ENCODE data around the gene HAND1. TPM values are rescaled to one million over a fixed set of nuclear protein-coding genes. Genes with fewer than 3 reads are reported as not detected.

HAND1 gene
- total and polyA plus RNA-seq, 5 donors: 1.8 to 9.2 (median 2.7) TPM

DNA sequence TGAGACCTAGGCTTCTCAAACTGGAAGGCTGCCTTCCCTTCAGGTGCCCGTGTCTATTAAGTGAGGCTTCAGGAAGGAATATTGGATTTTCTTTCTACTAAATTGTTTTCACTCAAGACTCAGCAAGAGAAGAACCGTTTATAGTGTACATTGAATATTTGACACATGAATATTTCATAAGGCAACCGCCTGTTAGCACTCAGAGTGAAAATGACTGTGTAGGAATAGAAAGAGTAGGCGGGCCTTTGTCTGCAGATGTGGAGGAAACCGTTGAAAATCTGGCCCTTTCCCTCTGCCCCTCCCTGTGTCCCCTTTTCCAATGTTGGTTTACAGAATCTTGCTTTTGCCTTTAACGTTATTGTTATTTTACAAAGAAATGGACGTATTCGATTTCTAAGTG, 26.1 kb downstream of the HAND1 start:
- WGBS: 89% methylated on average over 8 of the region's 8 CpGs
- no peaks in the 10 kb centered on the region for H3K9me3 ChIP-seq (ENCODE audit: control insufficient read depth, low read length)

DNA sequence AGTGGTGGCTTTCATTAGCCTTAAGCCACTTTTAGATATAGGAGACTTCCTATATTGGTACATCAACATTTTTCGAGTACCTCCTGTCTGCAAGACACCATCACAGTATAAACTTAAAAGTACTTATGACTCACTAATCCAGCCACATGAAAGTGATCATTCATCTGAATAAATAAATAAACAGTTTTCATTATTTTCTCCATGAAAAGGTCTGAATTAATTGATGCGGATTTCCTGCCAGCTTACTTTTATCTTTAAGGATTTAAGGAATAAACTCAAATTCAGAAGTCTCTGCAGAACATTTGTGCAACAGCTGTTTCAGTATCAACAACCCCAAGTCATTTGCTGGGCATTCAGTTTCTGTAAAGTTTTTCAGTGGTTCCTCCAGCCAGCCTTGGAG, 28.2 kb downstream of the HAND1 start:
- no peak for DNase-seq
- no peak for ATAC-seq
- no peaks in the 10 kb centered on the region for H3K9me3 ChIP-seq (ENCODE audit: control insufficient read depth, low read length)
- intact Hi-C loops (cut with DNase I): no loop called here
- H3K4me1 ChIP-seq (ENCODE audit: control insufficient read depth, insufficient read depth, low read length): peaks cover 4% of the 10 kb centered on the region
- no peak overlapping the region for H3K27ac ChIP-seq (ENCODE audit: low read length)
- no peaks in the 10 kb centered on the region for H3K27me3 ChIP-seq (ENCODE audit: control insufficient read depth, insufficient read depth)
- 95% methylated on average over 2 of the region's 2 CpGs for WGBS
- no peak overlapping the region for H3K4me3 ChIP-seq (ENCODE audit: low read length)

More for the DNA sequence above, 26.1 kb downstream of the HAND1 start:
- intact Hi-C loops (cut with DNase I): no loop called here
- Histone ChIP-seq H3K27me3 (ENCODE audit: control insufficient read depth, insufficient read depth) (no peaks in the 10 kb centered on the region), H3K27ac (ENCODE audit: low read length) (no peak overlapping the region), H3K4me3 (ENCODE audit: low read length) (no peak overlapping the region), H3K4me1 (ENCODE audit: control insufficient read depth, insufficient read depth, low read length) (peaks cover 4% of the 10 kb centered on the region)
- ATAC-seq: no peak
- no peak for DNase-seq

DNA sequence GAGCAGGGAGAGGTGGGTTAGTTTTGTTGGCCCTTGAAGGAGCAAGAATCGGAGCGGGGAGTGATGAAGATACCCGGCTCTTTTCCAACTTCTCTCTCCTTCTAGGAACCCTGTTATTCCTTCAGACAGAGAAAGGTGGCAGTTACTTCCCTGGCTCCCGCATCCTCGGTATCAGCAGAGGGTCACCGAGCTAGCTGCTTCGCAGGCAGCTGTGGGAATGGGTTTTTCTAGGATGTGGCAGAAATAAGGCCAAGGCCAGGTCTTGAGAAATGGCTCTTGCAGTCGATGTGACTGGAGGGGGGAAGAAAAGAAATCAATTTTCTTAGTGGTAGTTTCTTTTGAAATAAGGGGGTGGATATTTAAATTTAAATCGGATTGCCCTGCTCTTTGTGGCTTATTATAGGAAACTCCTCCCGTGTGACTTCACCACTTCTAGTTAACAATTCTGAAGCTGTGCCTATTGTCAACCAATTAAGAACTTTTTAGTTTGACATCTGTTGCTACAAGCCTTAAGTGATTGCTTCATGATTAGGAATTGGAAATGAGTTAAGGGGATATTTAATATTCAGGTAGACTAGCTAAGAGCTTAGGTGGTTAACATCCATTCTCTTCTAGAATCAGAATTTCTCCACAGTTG, 30.8 kb downstream of the HAND1 start:
- no peaks in the 10 kb centered on the region for H3K27me3 ChIP-seq (ENCODE audit: control insufficient read depth, insufficient read depth)
- no peak for ATAC-seq
- peaks cover 4% of the 10 kb centered on the region for H3K4me1 ChIP-seq (ENCODE audit: control insufficient read depth, insufficient read depth, low read length)
- peak overlapping the region; percentile 25 for H3K27ac ChIP-seq (ENCODE audit: low read length)
- intact Hi-C loops (cut with DNase I): no loop called here
- peak overlapping the region; percentile 96 for H3K4me3 ChIP-seq (ENCODE audit: low read length)
- WGBS: 4% methylated on average over 10 of the region's 10 CpGs
- DNase-seq: no peak
- H3K9me3 ChIP-seq (ENCODE audit: control insufficient read depth, low read length): no peaks in the 10 kb centered on the region

DNA sequence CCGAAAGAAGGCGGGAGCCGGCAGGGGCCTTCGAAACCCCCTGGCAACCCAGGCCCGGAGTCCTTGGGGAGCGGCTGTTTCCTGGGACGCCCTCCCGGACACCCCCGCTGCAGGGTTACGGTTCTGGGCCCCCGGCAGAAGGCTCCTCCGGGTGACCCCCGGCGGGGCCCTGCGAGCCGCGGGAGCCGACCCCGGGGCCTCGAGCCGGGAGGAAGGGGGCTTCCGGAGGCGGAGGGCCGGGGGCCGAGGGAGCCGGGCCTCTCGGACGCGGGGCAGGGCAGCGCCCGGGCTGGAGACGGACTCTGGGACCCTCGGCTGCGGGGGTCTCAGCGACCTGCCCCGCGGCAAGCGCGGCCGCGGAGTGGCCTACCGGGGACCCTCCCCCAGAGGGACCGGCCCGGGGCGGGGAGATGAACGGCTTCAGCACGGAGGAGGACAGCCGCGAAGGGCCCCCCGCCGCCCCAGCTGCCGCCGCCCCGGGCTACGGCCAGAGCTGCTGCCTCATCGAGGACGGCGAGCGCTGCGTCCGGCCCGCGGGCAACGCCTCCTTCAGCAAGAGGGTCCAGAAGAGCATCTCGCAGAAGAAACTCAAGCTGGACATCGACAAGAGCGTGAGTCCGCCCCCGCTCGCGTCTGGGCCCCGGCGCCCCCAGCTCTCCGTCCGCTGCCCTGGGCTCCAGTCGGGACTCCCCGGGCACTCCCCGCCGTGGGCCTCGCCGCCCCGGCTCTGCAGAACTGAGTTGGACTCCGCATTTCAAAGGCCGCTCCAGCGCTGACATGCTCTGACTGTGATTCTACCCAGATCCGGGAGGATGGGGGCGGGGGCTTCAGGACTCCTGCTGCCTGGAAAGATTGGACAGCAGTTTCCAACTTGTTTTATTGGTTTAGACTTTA, 31.6 kb downstream of the HAND1 start:
- Histone ChIP-seq H3K27me3 (ENCODE audit: control insufficient read depth, insufficient read depth) (no peaks in the 10 kb centered on the region), H3K27ac (ENCODE audit: low read length) (peak overlapping the region; percentile 38), H3K9me3 (ENCODE audit: control insufficient read depth, low read length) (no peaks in the 10 kb centered on the region), H3K4me1 (ENCODE audit: control insufficient read depth, insufficient read depth, low read length) (peaks cover 4% of the 10 kb centered on the region), H3K4me3 (ENCODE audit: low read length) (peak overlapping the region; percentile 96)
- DNase-seq (peak; percentile 61 to 80 (median 80)), ATAC-seq (peak; percentile 35 to 47)
- intact Hi-C loops (cut with DNase I): no loop called here
- under 1% methylated on average over 87 of the region's 87 CpGs for WGBS

DNA sequence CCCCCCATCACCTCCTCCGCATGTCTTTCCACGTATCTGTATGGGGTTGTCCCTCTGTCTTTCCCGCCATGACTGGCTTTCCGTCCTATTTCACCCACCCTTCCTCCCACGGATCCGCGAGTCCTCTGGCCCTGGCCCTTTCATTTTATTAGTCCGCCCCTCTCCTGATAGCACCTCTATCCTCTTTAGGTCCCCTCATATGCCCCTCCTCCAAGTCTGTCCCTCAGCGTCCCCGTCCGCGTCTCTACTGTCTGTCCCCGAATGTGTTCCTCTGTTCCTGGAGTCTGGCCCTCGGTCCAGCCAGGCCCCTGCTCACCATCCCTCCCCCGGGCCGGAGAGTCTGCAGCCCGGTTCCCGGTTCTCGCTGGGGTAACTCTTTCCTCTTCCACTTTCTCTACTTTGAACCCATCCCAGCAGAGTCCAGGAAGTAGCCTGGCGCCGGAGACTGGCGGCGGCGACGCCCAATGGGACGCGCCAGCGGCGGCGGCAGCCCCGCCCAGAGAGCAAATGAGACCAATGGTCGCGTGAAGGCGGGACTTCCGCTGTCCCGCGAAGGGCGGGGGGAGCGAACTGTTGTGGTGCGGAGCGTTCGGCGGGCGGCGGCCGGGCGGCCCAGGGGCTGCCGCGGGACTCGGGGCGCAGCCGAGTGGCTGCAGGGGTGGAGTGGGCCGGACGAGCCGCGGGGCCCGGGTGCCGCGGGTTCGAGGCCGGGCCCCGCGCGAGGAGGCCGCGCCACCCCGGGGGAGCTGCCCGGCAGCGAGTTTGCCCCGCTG, 32.4 kb downstream of the HAND1 start, which contains the start of gene SAP30L:
SAP30L (plus strand) TSS at position 576 of the 773 bp plus-strand sequence. CDS start 608 bp downstream, outside the sequence.
- intact Hi-C loops (cut with DNase I): no loop called here
- peak within 1 kb of the TSS; percentile 96 for H3K4me3 ChIP-seq (ENCODE audit: low read length)
- H3K4me1 ChIP-seq (ENCODE audit: control insufficient read depth, insufficient read depth, low read length): peaks cover 4% of the 10 kb centered on the region
- H3K27me3 ChIP-seq (ENCODE audit: control insufficient read depth, insufficient read depth): no peaks in the 10 kb centered on the region
- H3K27ac ChIP-seq (ENCODE audit: low read length): peak within 1 kb of the TSS; percentile 39
- peak; percentile 96 to 99 (median 98) for DNase-seq
- ATAC-seq: peak; percentile 99
- no peaks in the 10 kb centered on the region for H3K9me3 ChIP-seq (ENCODE audit: control insufficient read depth, low read length)
- under 1% methylated on average over 70 of the region's 70 CpGs for WGBS

DNA sequence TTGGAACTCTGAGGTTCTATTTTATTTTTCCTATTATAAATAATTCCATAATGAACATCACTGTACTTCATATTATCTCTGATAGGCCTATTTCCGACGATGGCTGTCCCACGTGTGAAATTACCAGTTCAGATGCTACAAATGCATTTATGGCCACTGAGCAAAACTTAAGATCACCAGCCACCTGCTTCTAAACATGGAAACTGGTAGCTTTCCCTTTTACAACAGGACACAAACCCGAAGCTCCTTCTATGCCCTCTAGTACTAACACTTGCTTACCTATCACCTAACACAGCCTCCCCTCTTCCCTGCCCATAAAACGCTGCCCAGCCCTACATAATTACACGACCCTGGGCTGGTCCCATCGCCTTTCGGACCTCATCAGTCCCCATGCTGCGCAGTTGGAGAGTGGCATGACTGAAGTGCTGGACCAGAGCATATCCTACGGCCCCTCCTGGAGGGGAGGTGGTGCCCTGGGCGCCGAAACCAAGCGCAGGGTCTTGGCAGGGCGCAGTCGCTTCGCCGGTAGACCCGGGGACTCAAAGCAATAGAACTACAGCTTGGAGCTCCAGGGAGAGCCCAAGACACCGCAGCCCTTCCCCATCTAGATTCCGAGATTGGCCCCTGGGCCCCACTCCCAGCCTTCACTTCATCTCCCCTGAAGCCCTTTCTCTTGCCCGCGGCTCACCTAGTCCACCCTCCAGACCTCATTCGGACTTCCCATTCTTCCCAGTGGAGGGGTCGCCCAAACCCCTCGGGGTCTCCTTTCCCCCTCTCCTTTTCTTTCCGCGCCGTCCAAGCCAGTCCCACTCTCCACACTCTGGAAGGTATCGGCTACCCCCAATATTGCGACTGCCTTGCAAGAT, 33.2 kb downstream of the HAND1 start:
- Histone ChIP-seq H3K9me3 (ENCODE audit: control insufficient read depth, low read length) (no peaks in the 10 kb centered on the region), H3K4me1 (ENCODE audit: control insufficient read depth, insufficient read depth, low read length) (peaks cover 4% of the 10 kb centered on the region), H3K4me3 (ENCODE audit: low read length) (peak overlapping the region; percentile 96), H3K27ac (ENCODE audit: low read length) (peak overlapping the region; percentile 39), H3K27me3 (ENCODE audit: control insufficient read depth, insufficient read depth) (no peaks in the 10 kb centered on the region)
- peak in 1 of 3 donors; percentile 49 for DNase-seq
- intact Hi-C loops (cut with DNase I): no loop called here
- 4% methylated on average over 30 of the region's 30 CpGs for WGBS
- peak; percentile 2 to 4 for ATAC-seq

DNA sequence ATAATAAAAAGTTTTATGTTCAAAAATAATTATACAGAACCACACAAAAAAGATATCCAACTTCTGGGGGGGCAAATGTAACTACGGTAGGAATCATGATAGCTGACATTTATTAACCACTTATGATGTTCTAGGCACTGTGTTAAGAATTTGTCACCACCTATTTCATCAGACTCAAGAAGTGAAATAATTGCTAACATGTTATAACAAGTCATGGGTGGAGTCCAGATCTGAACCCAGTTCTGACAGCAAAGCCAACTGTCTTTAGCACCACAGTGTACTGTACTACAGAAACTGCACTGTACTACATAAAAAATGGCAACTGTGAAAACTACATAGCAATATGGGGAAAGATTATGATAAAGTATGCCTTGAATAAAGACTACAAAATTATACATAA, 35.2 kb downstream of the HAND1 start:
- no peak overlapping the region for H3K4me3 ChIP-seq (ENCODE audit: low read length)
- no peak overlapping the region for H3K27ac ChIP-seq (ENCODE audit: low read length)
- WGBS: 93% methylated on average over 1 of the region's 1 CpG
- no peak for DNase-seq
- no peaks in the 10 kb centered on the region for H3K27me3 ChIP-seq (ENCODE audit: control insufficient read depth, insufficient read depth)
- intact Hi-C loops (cut with DNase I): no loop called here
- no peak for ATAC-seq
- H3K9me3 ChIP-seq (ENCODE audit: control insufficient read depth, low read length): no peaks in the 10 kb centered on the region
- H3K4me1 ChIP-seq (ENCODE audit: control insufficient read depth, insufficient read depth, low read length): peaks cover 2% of the 10 kb centered on the region

DNA sequence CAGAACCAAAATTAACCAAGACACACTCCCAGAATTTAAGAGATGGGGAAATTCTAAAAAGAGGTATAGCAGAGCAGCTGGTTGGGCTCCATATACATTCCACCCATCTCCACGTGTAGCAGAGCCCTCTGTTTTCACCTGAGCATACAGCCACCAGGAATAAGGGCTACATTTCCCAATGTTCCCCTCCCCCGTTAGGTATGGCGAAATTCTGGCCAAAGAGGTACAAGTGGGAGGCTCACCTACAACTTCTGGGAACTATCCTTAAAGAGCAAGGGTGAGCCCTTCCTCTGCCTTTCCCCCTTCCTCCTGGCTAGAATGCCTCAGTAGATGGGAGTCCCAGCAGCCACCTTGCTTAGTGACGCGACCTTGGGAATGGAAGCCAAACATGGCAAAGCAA, 37.5 kb downstream of the HAND1 start:
- intact Hi-C loops (cut with DNase I): no loop called here
- no peak for ATAC-seq
- WGBS: 90% methylated on average over 5 of the region's 5 CpGs
- H3K27ac ChIP-seq (ENCODE audit: low read length): no peak overlapping the region
- DNase-seq: no peak
- H3K4me3 ChIP-seq (ENCODE audit: low read length): no peak overlapping the region
- no peaks in the 10 kb centered on the region for H3K27me3 ChIP-seq (ENCODE audit: control insufficient read depth, insufficient read depth)
- no peaks in the 10 kb centered on the region for H3K9me3 ChIP-seq (ENCODE audit: control insufficient read depth, low read length)
- H3K4me1 ChIP-seq (ENCODE audit: control insufficient read depth, insufficient read depth, low read length): no peaks in the 10 kb centered on the region

DNA sequence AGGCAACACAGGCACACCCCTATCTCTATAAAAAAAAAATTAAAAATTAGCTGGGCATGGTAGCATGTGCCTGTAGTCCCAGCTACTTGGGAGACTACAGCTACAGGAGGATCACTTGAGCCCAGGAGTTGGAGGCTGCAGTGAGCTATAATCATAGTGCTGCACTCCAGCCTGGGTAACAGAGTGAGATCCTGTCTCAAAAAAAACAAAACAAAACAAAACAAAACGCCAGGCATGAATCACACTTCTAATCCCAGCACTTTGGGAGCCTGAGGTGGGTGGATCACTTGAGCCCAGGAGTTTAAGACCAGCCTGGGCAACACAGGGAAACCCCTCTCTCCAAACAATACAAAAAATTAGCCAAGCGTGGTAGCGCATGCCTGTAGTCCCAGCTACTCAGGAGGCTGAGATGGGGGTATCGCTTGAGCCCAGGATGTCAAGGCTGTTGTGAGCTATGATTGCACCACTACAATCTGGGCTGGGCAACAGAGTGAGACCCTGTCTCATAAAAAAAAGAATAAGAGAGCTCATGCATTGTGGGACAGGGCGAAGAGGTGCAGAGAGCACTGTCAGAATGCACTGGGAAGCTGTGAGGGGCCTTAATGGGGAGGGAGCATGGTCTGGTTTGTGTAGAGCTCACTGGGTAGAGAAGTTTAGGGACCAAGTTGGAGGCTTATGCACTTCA, 40.6 kb downstream of the HAND1 start:
- intact Hi-C loops (cut with DNase I): no loop called here
- WGBS: 92% methylated on average over 5 of the region's 5 CpGs
- DNase-seq (no peak), ATAC-seq (no peak)
- Histone ChIP-seq H3K9me3 (ENCODE audit: control insufficient read depth, low read length) (no peaks in the 10 kb centered on the region), H3K27me3 (ENCODE audit: control insufficient read depth, insufficient read depth) (no peaks in the 10 kb centered on the region), H3K4me1 (ENCODE audit: control insufficient read depth, insufficient read depth, low read length) (no peaks in the 10 kb centered on the region), H3K4me3 (ENCODE audit: low read length) (no peak overlapping the region), H3K27ac (ENCODE audit: low read length) (no peak overlapping the region)

DNA sequence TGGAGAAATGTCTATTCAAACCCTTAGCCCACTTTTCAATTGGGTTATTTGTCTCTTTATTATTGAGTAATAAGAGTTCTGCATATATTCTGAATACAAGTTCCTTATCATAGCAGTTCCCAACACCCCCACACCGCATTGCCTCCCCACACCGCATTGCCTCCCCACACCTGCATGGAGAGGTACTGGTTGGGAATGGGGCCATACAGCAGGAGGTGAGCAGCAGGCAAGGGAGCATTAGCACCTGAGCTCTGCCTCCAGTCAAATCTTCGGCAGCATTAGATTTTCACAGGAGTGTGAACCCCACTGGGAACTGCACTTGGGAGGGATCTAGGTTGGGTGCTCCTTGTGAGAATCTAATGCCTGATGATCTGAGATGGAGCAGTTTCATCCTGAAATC, 42.8 kb downstream of the HAND1 start:
- DNase-seq: no peak
- Histone ChIP-seq H3K4me1 (ENCODE audit: control insufficient read depth, insufficient read depth, low read length) (no peaks in the 10 kb centered on the region), H3K27me3 (ENCODE audit: control insufficient read depth, insufficient read depth) (no peaks in the 10 kb centered on the region), H3K9me3 (ENCODE audit: control insufficient read depth, low read length) (no peaks in the 10 kb centered on the region), H3K4me3 (ENCODE audit: low read length) (no peak overlapping the region), H3K27ac (ENCODE audit: low read length) (no peak overlapping the region)
- 98% methylated on average over 3 of the region's 3 CpGs for WGBS
- intact Hi-C loops (cut with DNase I): no loop called here
- ATAC-seq: no peak
